ENCODE data around the gene GLI1. TPM values are rescaled to one million over a fixed set of nuclear protein-coding genes. Genes with fewer than 3 reads are reported as not detected.

GLI1 gene
- polyA plus RNA-seq, 4 donors = 17.2 to 22.4 (median 19.4) TPM

DNA sequence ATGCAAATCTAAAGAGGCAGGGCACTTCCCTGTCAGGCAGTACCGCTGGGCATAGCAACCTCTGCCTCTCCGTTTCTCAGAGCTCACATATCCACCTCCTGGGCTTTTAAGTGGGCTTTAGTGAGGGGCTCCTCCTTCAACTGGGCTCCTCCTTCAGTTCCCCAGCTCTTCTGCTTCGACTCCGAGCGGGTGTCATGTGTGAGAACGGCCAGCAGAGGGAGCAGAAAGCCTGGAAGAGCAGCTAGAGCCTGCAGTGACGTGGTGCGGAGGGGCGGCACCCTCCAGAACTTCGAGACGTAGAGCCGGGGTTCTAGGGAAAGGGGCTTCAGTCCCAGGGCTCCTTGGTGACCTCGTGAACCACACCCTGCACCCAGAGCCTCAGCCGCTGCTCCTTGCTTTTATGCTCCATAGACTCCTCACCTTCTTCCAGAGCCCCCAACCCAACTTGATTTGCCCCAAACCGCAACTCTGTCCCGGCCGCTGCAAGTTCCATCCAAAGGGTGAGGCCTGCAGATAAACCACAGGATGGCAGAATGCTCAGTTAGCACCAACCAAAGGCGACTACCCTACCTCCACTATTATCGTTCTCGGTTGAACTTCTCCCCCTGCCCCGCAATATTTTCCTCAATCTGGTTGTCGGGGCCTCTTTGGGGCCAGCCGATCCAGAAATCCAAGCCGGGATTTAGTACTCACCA is 383 bp upstream of the GLI1 start:
- DNase-seq (ENCODE audit: low read depth in 4 of 4, low spot score in 3 of 4) = peak; percentile 91 to 99 (median 94)

GRCh38 chr12:57460468-57460784 is 841 bp downstream of the GLI1 start:
- no peak for DNase-seq (ENCODE audit: low read depth in 4 of 4, low spot score in 3 of 4)

DNA sequence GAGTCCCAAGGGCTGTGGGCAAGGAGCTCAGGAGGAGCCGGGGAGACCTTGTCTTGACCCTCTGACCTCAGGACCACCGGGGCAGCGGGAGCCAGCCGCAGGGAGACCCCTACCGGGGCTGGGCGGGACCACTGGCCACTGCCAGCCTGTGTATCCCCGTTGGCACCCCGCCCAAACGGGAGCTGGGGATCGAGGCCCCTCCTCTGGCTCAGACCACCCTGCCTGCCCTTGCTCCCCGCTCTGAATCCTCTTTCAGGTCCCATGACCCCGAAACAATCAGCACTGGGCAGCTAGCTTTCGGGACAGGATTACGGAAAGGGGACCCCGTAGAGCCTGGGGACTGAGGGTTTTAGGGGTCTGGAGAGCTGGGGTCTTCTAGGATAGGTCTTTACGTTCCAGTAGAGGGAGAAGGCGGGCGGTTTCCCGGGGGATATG is 1.3 kb downstream of the GLI1 start:
- no peak for DNase-seq (ENCODE audit: low read depth in 4 of 4, low spot score in 3 of 4)

DNA sequence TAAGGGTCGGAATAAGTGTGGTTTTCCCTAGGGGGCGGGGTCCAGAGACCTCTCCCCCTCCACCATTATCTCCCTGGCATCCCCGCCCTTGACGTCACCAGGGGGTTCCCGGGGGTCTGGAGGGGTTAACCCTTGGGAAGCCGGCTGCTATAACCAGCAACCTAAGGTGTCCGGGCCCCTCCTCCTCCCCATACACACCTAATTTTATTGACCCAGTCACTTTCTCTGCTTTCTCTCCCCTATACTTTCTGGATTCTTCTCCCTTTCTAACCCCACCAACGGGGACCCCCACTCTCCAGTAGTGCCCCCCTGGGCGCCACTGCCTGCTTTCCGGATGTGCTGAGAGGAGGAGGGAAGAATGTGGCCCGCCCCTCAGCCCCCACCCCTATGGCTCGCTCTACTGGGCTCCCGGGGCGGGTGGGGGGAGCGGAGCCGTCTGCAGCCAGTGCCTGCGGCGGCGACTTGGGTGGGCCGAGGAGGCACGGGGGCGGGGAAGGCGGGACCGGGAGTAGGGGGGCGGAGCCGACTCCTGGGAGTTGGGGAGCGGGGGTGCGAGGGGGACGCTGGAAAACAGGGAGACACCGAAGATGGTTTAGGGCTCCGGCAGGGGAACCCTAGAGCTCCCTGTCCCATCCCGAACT is 1.8 kb downstream of the GLI1 start:
- DNase-seq (ENCODE audit: low read depth in 4 of 4, low spot score in 3 of 4) = peak in 2 of 4 donors; percentile 67 to 74

DNA sequence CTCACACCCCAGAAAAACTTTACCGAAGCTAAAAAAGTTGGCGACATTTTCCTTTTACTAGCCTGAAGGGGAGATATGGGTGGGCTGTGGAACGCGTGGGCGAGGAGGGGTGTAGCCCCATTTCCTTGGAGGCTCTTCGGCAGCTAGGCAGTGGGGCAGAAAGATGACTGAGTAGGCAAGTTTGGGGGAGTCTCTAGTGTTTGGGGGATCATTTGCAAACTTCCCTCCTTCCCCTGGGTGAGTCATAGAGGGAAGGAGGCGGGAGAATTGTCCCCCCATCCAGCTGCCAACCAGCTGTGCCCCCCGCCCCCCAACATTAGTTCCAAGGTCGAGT is 2.3 kb downstream of the GLI1 start:
- DNase-seq (ENCODE audit: low read depth in 4 of 4, low spot score in 3 of 4) = no peak

DNA sequence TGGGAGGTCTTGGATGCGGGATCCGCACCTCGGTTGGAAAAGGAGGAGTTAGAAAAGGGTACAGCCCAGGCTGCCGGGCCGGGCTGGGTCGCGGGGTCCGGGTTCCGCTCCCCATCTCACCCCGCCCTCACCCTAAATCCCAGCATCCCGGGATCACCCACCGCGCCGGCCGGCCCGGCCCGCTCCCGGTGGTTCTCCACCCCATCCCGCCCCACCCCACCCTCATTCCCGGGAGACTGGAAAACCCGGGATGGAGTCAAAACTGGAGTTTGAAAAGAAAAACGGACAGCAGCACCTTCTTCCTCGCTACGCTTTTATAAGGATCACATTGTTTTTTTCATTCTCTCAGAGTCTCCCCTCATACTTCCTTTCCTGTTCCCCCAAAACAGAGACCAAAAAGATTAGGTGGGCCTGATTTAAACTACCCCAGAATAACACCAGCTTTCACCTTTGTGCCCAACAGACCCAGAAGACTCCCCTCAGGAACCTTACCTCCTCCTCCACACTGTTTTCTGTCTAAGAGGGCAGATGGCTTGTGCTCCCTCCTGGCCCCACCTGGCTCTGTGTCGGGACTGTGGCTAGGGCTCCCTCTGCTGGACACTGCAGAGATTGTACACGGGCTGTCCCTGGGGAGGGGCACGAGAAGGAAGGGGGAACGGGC is 2.8 kb downstream of the GLI1 start:
- peak; percentile 84 to 86 (median 84) for DNase-seq (ENCODE audit: low read depth in 4 of 4, low spot score in 3 of 4)

DNA sequence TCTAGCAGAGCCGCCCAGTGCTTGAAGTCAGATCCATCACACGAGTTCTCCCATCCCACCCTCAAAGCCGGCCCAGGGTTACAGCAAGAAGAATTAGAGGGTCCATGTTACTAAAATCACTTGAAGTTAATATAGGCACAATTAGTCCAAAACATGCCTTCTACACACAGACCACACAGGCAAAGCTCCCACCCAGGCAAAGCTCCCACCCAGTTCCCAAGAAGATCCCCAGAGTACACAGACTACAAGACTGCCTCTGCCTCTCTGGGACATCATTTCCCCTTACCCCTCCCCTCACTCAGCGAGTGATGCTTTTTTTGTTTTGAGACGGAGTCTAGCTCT is 3.3 kb downstream of the GLI1 start:
- DNase-seq (ENCODE audit: low read depth in 4 of 4, low spot score in 3 of 4) = no peak

DNA sequence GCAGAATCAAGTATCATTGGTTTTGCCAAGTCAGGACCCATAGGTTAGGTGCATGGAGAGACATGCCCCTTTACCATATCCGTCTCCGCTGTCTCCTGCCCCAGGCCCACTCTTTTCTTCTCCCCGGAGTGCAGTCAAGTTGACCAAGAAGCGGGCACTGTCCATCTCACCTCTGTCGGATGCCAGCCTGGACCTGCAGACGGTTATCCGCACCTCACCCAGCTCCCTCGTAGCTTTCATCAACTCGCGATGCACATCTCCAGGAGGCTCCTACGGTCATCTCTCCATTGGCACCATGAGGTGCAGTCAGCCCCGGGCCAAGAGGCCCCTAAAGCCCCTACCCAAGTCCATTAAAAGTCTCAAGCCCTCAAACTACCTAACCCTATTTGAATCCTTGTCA is 5.0 kb downstream of the GLI1 start:
- DNase-seq (ENCODE audit: low read depth in 4 of 4, low spot score in 3 of 4) = no peak

DNA sequence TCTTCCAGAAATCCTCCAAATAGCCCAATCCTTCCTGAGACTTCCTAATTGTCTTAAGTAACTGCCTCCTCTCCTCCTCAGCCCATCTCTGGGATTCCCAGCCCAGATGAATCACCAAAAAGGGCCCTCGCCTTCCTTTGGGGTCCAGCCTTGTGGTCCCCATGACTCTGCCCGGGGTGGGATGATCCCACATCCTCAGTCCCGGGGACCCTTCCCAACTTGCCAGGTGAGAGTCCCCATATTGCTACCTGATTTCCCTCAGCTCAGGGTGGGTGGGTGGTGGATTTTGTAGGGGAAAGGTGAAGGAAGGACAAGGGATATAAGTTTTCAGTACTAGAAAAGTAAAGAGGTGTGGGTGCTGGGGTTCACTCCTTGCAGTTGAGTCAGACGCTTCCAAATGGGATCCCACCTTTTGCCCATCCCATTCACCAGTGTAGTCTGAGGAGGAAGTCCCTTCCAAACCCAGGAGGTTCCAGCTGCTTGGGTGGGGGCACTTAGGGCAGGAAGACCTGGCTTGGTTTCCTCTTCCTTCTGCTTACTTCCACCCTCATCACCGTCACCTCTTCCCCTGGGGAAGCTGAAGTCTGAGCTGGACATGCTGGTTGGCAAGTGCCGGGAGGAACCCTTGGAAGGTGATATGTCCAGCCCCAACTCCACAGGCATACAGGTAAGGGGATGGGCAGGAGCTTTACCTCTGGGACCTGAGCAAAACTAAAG is 5.6 kb downstream of the GLI1 start:
- no peak for DNase-seq (ENCODE audit: low read depth in 4 of 4, low spot score in 3 of 4)

DNA sequence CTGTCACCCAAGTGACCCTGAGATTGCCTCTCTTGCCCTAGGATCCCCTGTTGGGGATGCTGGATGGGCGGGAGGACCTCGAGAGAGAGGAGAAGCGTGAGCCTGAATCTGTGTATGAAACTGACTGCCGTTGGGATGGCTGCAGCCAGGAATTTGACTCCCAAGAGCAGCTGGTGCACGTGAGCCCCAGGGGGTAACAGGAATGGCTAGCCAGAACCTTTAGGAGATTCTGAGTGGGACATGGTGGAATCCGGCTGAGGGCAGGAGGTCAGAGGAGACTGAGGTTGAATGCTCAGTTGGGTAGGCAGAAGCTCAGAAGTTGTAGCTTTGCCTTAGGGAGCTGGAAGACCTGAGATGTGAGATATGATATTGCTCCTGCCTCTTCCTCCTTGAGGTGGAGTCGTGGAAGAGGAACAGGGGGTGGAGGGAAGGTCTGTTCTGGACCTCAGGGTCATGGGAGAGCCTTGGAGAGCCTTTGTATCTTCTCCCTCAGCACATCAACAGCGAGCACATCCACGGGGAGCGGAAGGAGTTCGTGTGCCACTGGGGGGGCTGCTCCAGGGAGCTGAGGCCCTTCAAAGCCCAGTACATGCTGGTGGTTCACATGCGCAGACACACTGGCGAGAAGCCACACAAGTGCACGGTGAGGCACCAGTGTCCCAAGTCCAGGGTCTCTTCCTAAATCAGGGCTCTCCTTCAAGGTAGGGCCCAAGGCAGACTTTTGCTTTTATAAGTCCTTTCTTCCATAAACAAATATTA is 6.3 kb downstream of the GLI1 start:
- DNase-seq (ENCODE audit: low read depth in 4 of 4, low spot score in 3 of 4) = no peak

GRCh38 chr12:57467212-57467874 is 7.8 kb downstream of the GLI1 start:
- no peak for DNase-seq (ENCODE audit: low read depth in 4 of 4, low spot score in 3 of 4)

DNA sequence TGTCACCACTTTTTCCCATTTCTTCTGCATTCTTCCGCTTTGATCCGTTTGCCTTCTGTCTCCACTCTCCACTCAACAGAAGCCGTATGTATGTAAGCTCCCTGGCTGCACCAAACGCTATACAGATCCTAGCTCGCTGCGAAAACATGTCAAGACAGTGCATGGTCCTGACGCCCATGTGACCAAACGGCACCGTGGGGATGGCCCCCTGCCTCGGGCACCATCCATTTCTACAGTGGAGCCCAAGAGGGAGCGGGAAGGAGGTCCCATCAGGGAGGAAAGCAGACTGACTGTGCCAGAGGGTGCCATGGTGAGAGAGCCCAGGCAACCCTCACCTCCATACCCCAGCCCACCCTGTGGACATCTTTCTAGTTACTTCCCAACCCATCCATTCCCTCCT is 8.3 kb downstream of the GLI1 start:
- no peak for DNase-seq (ENCODE audit: low read depth in 4 of 4, low spot score in 3 of 4)

DNA sequence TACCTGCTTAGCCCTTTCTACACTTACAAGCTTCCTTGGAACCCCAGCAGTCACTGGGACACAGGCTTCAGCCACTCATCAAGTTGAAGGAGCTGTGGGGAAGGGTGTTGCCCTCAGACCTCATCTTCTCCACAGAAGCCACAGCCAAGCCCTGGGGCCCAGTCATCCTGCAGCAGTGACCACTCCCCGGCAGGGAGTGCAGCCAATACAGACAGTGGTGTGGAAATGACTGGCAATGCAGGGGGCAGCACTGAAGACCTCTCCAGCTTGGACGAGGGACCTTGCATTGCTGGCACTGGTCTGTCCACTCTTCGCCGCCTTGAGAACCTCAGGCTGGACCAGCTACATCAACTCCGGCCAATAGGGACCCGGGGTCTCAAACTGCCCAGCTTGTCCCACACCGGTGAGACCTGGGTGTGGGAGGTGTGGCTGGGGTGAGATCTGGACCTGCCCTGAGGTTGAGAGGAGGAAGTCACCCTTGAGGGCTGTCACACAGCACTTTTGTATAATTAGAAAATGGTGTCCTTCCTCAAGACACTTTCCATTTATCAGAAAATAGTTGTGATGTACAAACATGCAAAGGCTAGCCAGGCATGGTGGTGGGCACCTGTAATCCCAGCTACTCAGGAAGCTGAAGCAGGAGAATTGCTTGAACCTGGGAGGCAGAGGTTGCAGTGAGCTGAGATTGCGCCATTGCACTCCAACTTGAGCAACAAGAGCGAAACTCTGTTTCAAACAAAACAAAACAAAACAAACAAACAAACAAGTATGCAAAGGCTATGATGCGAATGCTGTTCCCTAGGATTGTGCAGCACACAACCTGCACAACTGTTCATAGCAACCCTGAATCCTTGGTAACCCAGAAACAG is 9.9 kb downstream of the GLI1 start:
- no peak for DNase-seq (ENCODE audit: low read depth in 4 of 4, low spot score in 3 of 4)

DNA sequence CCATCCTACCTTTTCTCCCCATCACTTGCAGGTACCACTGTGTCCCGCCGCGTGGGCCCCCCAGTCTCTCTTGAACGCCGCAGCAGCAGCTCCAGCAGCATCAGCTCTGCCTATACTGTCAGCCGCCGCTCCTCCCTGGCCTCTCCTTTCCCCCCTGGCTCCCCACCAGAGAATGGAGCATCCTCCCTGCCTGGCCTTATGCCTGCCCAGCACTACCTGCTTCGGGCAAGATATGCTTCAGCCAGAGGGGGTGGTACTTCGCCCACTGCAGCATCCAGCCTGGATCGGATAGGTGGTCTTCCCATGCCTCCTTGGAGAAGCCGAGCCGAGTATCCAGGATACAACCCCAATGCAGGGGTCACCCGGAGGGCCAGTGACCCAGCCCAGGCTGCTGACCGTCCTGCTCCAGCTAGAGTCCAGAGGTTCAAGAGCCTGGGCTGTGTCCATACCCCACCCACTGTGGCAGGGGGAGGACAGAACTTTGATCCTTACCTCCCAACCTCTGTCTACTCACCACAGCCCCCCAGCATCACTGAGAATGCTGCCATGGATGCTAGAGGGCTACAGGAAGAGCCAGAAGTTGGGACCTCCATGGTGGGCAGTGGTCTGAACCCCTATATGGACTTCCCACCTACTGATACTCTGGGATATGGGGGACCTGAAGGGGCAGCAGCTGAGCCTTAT is 10.8 kb downstream of the GLI1 start:
- DNase-seq (ENCODE audit: low read depth in 4 of 4, low spot score in 3 of 4) = no peak

DNA sequence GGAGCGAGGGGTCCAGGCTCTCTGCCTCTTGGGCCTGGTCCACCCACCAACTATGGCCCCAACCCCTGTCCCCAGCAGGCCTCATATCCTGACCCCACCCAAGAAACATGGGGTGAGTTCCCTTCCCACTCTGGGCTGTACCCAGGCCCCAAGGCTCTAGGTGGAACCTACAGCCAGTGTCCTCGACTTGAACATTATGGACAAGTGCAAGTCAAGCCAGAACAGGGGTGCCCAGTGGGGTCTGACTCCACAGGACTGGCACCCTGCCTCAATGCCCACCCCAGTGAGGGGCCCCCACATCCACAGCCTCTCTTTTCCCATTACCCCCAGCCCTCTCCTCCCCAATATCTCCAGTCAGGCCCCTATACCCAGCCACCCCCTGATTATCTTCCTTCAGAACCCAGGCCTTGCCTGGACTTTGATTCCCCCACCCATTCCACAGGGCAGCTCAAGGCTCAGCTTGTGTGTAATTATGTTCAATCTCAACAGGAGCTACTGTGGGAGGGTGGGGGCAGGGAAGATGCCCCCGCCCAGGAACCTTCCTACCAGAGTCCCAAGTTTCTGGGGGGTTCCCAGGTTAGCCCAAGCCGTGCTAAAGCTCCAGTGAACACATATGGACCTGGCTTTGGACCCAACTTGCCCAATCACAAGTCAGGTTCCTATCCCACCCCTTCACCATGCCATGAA is 11.5 kb downstream of the GLI1 start:
- DNase-seq (ENCODE audit: low read depth in 4 of 4, low spot score in 3 of 4) = no peak

DNA sequence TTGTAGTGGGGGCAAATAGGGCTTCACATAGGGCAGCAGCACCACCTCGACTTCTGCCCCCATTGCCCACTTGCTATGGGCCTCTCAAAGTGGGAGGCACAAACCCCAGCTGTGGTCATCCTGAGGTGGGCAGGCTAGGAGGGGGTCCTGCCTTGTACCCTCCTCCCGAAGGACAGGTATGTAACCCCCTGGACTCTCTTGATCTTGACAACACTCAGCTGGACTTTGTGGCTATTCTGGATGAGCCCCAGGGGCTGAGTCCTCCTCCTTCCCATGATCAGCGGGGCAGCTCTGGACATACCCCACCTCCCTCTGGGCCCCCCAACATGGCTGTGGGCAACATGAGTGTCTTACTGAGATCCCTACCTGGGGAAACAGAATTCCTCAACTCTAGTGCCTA is 12.1 kb downstream of the GLI1 start:
- no peak for DNase-seq (ENCODE audit: low read depth in 4 of 4, low spot score in 3 of 4)

DNA sequence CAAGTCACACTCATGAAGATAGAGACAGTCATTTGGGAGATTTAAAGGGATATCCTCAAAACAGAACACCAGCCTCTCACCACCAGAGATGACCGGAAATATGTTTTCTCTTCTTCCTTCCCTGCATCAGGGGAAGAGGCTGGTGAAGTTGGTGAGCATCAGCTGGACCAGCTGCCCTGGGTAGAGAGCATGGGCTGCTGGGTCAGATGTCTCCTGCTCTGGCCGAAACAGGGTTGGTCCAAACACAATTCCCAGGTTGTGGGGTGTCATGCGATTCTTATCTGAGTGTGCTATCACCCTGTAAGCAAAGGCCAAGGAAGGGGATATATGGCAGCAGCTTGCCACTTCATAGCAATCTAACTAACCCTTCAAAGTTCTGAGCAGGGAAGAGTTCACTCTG is 12.8 kb downstream of the GLI1 start:
- DNase-seq (ENCODE audit: low read depth in 4 of 4, low spot score in 3 of 4) = no peak

DNA sequence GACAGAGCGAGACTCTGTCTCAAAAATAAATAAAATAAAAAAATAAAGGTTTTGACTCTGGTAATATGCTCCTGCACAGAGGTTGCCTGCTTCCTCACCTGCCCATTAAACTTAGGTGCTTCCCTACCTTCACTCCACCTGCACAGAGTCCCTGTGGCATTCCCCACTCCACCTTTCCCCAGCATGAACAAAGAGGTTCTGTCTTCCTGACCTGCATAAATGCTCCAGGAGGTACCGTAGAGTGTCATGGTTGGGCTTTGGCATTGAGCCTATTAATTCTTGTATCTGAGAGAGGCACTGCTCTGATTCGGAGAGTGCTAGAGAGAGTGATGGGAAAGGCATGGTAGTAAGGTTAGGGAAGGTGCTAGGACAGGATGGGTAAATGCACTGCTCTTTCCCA is 13.8 kb downstream of the GLI1 start:
- no peak for DNase-seq (ENCODE audit: low read depth in 4 of 4, low spot score in 3 of 4)
